H1 (cell line): ENCODE data around the gene PAK6. TPM values are rescaled to one million over a fixed set of nuclear protein-coding genes. Genes with fewer than 3 reads are reported as not detected.

Source experiments
- CTCF ChIA-PET: fragments of 300-600 bp; sonication (Branson Sonifier 250); formaldehyde crosslinking; loops from one replicate; lab custom pipeline; 2021; ENCODE audit not compliant: partially characterized antibody; lab: Charles Lee
- POLR2A ChIA-PET: fragments of 300-600 bp; sonication (Branson Sonifier 250); formaldehyde crosslinking; loops from one replicate; lab custom pipeline; 2021; ENCODE audit warnings: inconsistent platforms; ENCODE audit not compliant: partially characterized antibody; lab: Charles Lee
- DNase-seq, 2 experiments: peaks; one replicate each; pipeline versions ENCODE4 v3.0.0 to v3.0.0-alpha.2; 2010 to 2022; ENCODE audit warnings: low spot score in 2 of 2, low read depth in 1 of 2, mixed read lengths in 1 of 2
- FAIRE-seq: peaks from 2 replicates; lab custom pipeline; 2011; peaks lifted over from hg19 to GRCh38; lab: Jason Lieb, UNC
- H2AFZ ChIP-seq: 2 replicates; pipeline ENCODE4 v1.8.1; 2012; ENCODE audit warnings: low read length, inconsistent platforms
- H2AK5ac ChIP-seq: 2 replicates; pipeline ENCODE4 v1.6.1; 2013; ENCODE audit warnings: low read depth, low read length
- H2BK120ac ChIP-seq: replicated peaks from 2 replicates; pipeline ENCODE3; 2013; ENCODE audit warnings: low read depth, low read length, inconsistent platforms
- H2BK12ac ChIP-seq: 2 replicates; pipeline ENCODE4 v1.6.1; 2013; ENCODE audit warnings: low read depth, low read length
- H2BK15ac ChIP-seq: 2 replicates; pipeline ENCODE4 v1.6.1; 2013; ENCODE audit warnings: low read length
- H2BK20ac ChIP-seq: 2 replicates; pipeline ENCODE4 v1.6.1; 2013; ENCODE audit warnings: low read length
- H2BK5ac ChIP-seq: 2 replicates; pipeline ENCODE4 v1.6.1; 2013; ENCODE audit warnings: low read depth, low read length
- H3K14ac ChIP-seq: 2 replicates; pipeline ENCODE4 v1.6.1; 2013; ENCODE audit warnings: inconsistent platforms; ENCODE audit not compliant: insufficient read length
- H3K18ac ChIP-seq: 2 replicates; pipeline ENCODE4 v1.6.1; 2013; ENCODE audit warnings: low read length; ENCODE audit errors: extremely low read depth
- H3K23ac ChIP-seq: 2 replicates; pipeline ENCODE4 v1.6.1; 2013; ENCODE audit warnings: inconsistent platforms; ENCODE audit not compliant: insufficient read length
- H3K23me2 ChIP-seq: 2 replicates; pipeline ENCODE4 v1.6.1; 2013; ENCODE audit warnings: low read depth, low read length
- H3K27ac ChIP-seq: 2 replicates; pipeline ENCODE4 v1.6.1; 2011; ENCODE audit warnings: low read depth, low read length, inconsistent platforms
- H3K27me3 ChIP-seq, 4 experiments: replicated peaks in 1 of 4; 1 replicate in 1 of 4; 2 replicates in 3 of 4; pipeline versions ENCODE4 v1.6.1 to v1.8.1; 2011 to 2013; ENCODE audit warnings: low read length in 3 of 4, mild to moderate bottlenecking in 3 of 4, inconsistent platforms in 2 of 4, mixed read lengths in 2 of 4, moderate library complexity in 1 of 4; ENCODE audit not compliant: control insufficient read depth in 3 of 4, insufficient read depth in 3 of 4; ENCODE audit errors: extremely low read depth in 1 of 4
- H3K36me3 ChIP-seq, 4 experiments: 2 replicates each; pipeline versions ENCODE4 v1.6.1 to v1.8.1; 2011 to 2013; ENCODE audit warnings: mild to moderate bottlenecking in 4 of 4, low read length in 3 of 4, moderate library complexity in 2 of 4, control low read depth in 1 of 4, inconsistent platforms in 1 of 4; ENCODE audit not compliant: insufficient read depth in 4 of 4, control insufficient read depth in 2 of 4
- H3K4ac ChIP-seq: replicated peaks from 2 replicates; pipeline ENCODE3; 2013; ENCODE audit warnings: low read length, low read depth, mixed read lengths, inconsistent platforms; ENCODE audit not compliant: insufficient read length
- H3K4me1 ChIP-seq, 4 experiments: replicated peaks in 1 of 4; 1 replicate in 1 of 4; 2 replicates in 3 of 4; pipeline versions ENCODE4 v1.6.1 to v1.8.1; 2011 to 2013; ENCODE audit warnings: low read length in 3 of 4, inconsistent platforms in 2 of 4, mixed read lengths in 1 of 4; ENCODE audit not compliant: insufficient read depth in 4 of 4, control insufficient read depth in 3 of 4
- H3K4me2 ChIP-seq, 2 experiments: 2 replicates each; pipeline versions ENCODE4 v1.6.1 to v1.8.1; 2011 to 2013; ENCODE audit warnings: low read depth in 2 of 2, low read length in 2 of 2, control low read depth in 1 of 2, inconsistent platforms in 1 of 2, mild to moderate bottlenecking in 1 of 2; ENCODE audit not compliant: insufficient read depth in 1 of 2
- H3K4me3 ChIP-seq, 4 experiments: fragments of 200-600, 300-600 bp in 1 of 4; sonication (generic), shearing (Covaris generic), sonication (Bioruptor Twin) in 1 of 4; 2 replicates each; pipeline versions ENCODE4 v1.5.1 to v1.8.1; 2011 to 2016; ENCODE audit warnings: low read length in 4 of 4, low read depth in 3 of 4, control low read depth in 2 of 4, inconsistent platforms in 2 of 4, mild to moderate bottlenecking in 2 of 4, mixed read lengths in 1 of 4, moderate library complexity in 1 of 4; ENCODE audit not compliant: insufficient read depth in 2 of 4; ENCODE audit errors: extremely low read depth in 1 of 4
- H3K56ac ChIP-seq: replicated peaks from 2 replicates; pipeline ENCODE3; 2013; ENCODE audit warnings: low read depth, mild to moderate bottlenecking, mixed read lengths, low read length, inconsistent platforms; ENCODE audit not compliant: insufficient read length
- H3K79me1 ChIP-seq: 2 replicates; pipeline ENCODE4 v1.6.1; 2013; ENCODE audit warnings: low read depth, low read length, control low read depth
- H3K79me2 ChIP-seq, 2 experiments: 2 replicates each; pipeline versions ENCODE4 v1.6.1 to v1.8.1; 2012 to 2013; ENCODE audit warnings: low read length in 2 of 2, mild to moderate bottlenecking in 2 of 2, inconsistent platforms in 1 of 2; ENCODE audit not compliant: insufficient read depth in 2 of 2, control insufficient read depth in 1 of 2
- H3K9ac ChIP-seq, 4 experiments: replicated peaks in 1 of 4; 1 replicate in 1 of 4; 2 replicates in 3 of 4; pipeline versions ENCODE4 v1.6.1 to v1.8.1; 2011 to 2013; ENCODE audit warnings: low read depth in 3 of 4, low read length in 3 of 4, control low read depth in 2 of 4, mild to moderate bottlenecking in 2 of 4, moderate library complexity in 2 of 4, inconsistent platforms in 1 of 4; ENCODE audit errors: extremely low read depth in 1 of 4
- H3K9me3 ChIP-seq, 2 experiments: 2 replicates each; pipeline versions ENCODE4 v1.6.1 to v1.8.1; 2012 to 2013; ENCODE audit warnings: mild to moderate bottlenecking in 2 of 2, moderate library complexity in 2 of 2, control low read depth in 1 of 2, inconsistent platforms in 1 of 2, low read depth in 1 of 2, low read length in 1 of 2, mixed read lengths in 1 of 2; ENCODE audit not compliant: insufficient read depth in 2 of 2
- H4K20me1 ChIP-seq, 2 experiments: replicated peaks in 1 of 2; 2 replicates each; pipeline versions ENCODE3 to v1.8.1; 2011 to 2013; ENCODE audit warnings: inconsistent platforms in 2 of 2, low read length in 2 of 2, mild to moderate bottlenecking in 1 of 2; ENCODE audit not compliant: insufficient read depth in 2 of 2, control insufficient read depth in 1 of 2
- H4K5ac ChIP-seq: 2 replicates; pipeline ENCODE4 v1.6.1; 2013; ENCODE audit warnings: low read length, low read depth, mixed read lengths, inconsistent platforms; ENCODE audit not compliant: insufficient read length
- H4K8ac ChIP-seq: 2 replicates; pipeline ENCODE4 v1.8.0; 2013; ENCODE audit warnings: mild to moderate bottlenecking, moderate library complexity, low read length, inconsistent platforms; ENCODE audit not compliant: insufficient read depth; ENCODE audit errors: extremely low read depth
- H4K91ac ChIP-seq: replicated peaks from 2 replicates; pipeline ENCODE3; 2013; ENCODE audit warnings: low read length, mixed read lengths, inconsistent platforms; ENCODE audit not compliant: insufficient read length
- CHD1 ChIP-seq: IDR thresholded peaks from 2 replicates; pipeline ENCODE4 v1.6.1; 2012; ENCODE audit warnings: low read depth, low read length, improper control_type of control experiment
- JUND ChIP-seq: IDR thresholded peaks from 2 replicates; pipeline ENCODE4 v1.6.1; 2011; ENCODE audit warnings: mild to moderate bottlenecking, improper control_type of control experiment, low read length
- KDM1A ChIP-seq: fragments of 200-600, 300-600 bp; sonication (generic); IDR thresholded peaks from 2 replicates; pipeline ENCODE4 v1.7.1; 2016; ENCODE audit warnings: mild to moderate bottlenecking, low read length, borderline replicate concordance
- RAD21 ChIP-seq, 2 experiments: IDR thresholded peaks in 1 of 2; conservative IDR thresholded peaks in 1 of 2; 2 replicates each; pipeline ENCODE4 v1.6.1; 2011; ENCODE audit warnings: low read depth in 2 of 2, low read length in 2 of 2, improper control_type of control experiment in 1 of 2, inconsistent platforms in 1 of 2, mild to moderate bottlenecking in 1 of 2, moderate library complexity in 1 of 2
- RNF2 ChIP-seq: fragments of 200-900, 300-1000 bp; sonication (generic); IDR thresholded peaks from 2 replicates; pipeline ENCODE4 v1.7.1; 2016; ENCODE audit warnings: borderline replicate concordance, low read depth, mild to moderate bottlenecking, antibody characterized with exemption, low read length; ENCODE audit not compliant: poor library complexity, severe bottlenecking; ENCODE audit errors: missing control alignments
- SIRT6 ChIP-seq: IDR thresholded peaks from one replicate; pipeline ENCODE4 v1.7.1; 2012; ENCODE audit warnings: low read length, inconsistent platforms
- SRF ChIP-seq: IDR thresholded peaks from 2 replicates; pipeline ENCODE4 v1.6.1; 2011; ENCODE audit warnings: mild to moderate bottlenecking, low read depth, low read length, moderate library complexity
- WGBS, 2 experiments: shearing (Covaris generic) in 1 of 2; methylation state at CpG; one replicate each; pipeline versions ENCODE4 v1.1.6 to v1.1.7; 2013 to 2015; ENCODE audit warnings: low lambda C conversion rate in 2 of 2, mixed read lengths in 2 of 2, inconsistent platforms in 1 of 2, low coverage in 1 of 2, missing lambda C conversion rate in 1 of 2; ENCODE audit not compliant: insufficient replicate concordance in 2 of 2, insufficient coverage in 1 of 2, insufficient read length in 1 of 2; ENCODE audit errors: extremely low coverage in 1 of 2, missing lambda C conversion rate in 1 of 2; 5-methylcytosine and 5-hydroxymethylcytosine counted together
- polyA plus RNA-seq, 7 experiments: library from polyadenylated mRNA; depleted of rRNA in 3 of 7; stranded (reverse) in 5 of 7; unstranded in 2 of 7; fragments of >200 nt in 5 of 7; fragments of 200-250 nt in 2 of 7; gene quantifications; 1 replicate in 5 of 7; 2 replicates in 1 of 7; 4 replicates in 1 of 7; pipeline versions ENCODE4 v1.2.1 to v1.2.3, GENCODE V29; 2011 to 2013; ENCODE audit warnings: missing spikeins in 2 of 7, mixed read lengths in 2 of 7
- total RNA-seq: library from RNA; stranded (reverse); fragmentation: NEBNext Ultra II Directional; extraction: Animal tissue kit (Norgen Biotek cat#: 25700); gene quantifications from 2 replicates; pipeline ENCODE4 v1.2.1, GENCODE V29; 2021

Gene PAK6
- total and polyA plus RNA-seq, 2 of the 8 experiments (the other 6 are each of a cell fraction or from before 2014, with no cell fraction given), result 6.9 to 9.4 TPM

DNA sequence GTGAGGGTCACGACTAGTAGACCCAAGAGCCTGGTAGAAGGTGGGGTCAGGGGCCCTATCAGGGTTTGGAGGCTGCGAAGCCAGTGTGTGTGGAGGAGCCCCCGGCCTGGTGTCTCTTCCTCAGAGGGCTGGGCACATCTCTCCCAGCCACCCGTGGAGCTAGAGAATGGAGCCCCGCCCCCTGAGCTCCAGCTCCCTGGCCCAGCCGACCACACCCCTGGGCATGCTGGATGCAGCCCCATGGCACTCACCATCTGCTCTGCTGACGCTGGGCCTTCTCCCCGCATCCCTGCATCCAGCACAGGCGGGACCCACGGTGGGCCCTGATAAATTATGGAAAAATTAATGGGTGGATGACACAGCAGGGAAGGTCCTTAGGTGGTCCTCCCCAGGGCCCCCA, 26.5 kb downstream of the PAK6 start:
- no peak overlapping the region for H2BK15ac ChIP-seq
- no peaks in the 10 kb centered on the region for H3K79me1 ChIP-seq
- no peaks in the 10 kb centered on the region for H3K27me3 ChIP-seq
- H2BK12ac ChIP-seq, result no peak overlapping the region
- ChIA-PET POLR2A (interaction anchor here (1.2 to 2.5 kb wide), 4 partner anchors 12 to 35 kb away, joined by 4 to 9 read pairs (median 4); partner anchors contain the start of gene PAK6), CTCF (interaction anchor here (1.2 to 46.3 kb wide), 5 partner anchors 2 to 73 kb away, joined by 4 to 1340 read pairs (median 538); partner anchors contain the start of gene PAK6)
- no peak overlapping the region for H3K27ac ChIP-seq
- H3K23ac ChIP-seq, result no peak overlapping the region
- DNase-seq (no peak), FAIRE-seq (no peak)
- H4K5ac ChIP-seq, result no peak overlapping the region
- peaks cover 0 to 6% (median 0%) of the 10 kb centered on the region in 4 experiments; a peak in 2 of 8 replicates for H3K36me3 ChIP-seq
- no peak overlapping the region for H2AFZ ChIP-seq
- no peaks in the 10 kb centered on the region for H3K23me2 ChIP-seq
- no peak overlapping the region for H3K14ac ChIP-seq
- H2BK120ac ChIP-seq, result no peak overlapping the region
- H2BK5ac ChIP-seq, result no peak overlapping the region
- no peak overlapping the region for H4K91ac ChIP-seq
- H4K20me1 ChIP-seq, result no peaks in the 10 kb centered on the region
- no peak overlapping the region for H3K4me2 ChIP-seq
- no peak overlapping the region for H3K4me3 ChIP-seq
- no peak overlapping the region for H3K4ac ChIP-seq
- H2AK5ac ChIP-seq, result no peak overlapping the region
- peaks cover 0 to 4% (median under 1%) of the 10 kb centered on the region in 4 experiments; a peak in 4 of 7 replicates for H3K4me1 ChIP-seq
- 86% methylated on average over 10 of the region's 10 CpGs; no CpG with 5 or more reads in 1 of the 2 experiments for WGBS, 2 experiments
- no peak overlapping the region for H4K8ac ChIP-seq
- TF ChIP-seq SIRT6 (no peak), RNF2 (no peak), SRF (no peak), JUND (no peak), KDM1A (no peak), RAD21 (IDR thresholded peaks at IDR 0.05 in 1 of 2, conservative IDR thresholded peaks at IDR 0.05 in 1 of 2; ENCODE audit: low read depth in 2 of 2, low read length in 2 of 2) (no peak), CHD1 (no peak)
- no peaks in the 10 kb centered on the region for H3K9me3 ChIP-seq
- H3K79me2 ChIP-seq, result no peaks in the 10 kb centered on the region
- H3K9ac ChIP-seq, result no peak overlapping the region
- H3K18ac ChIP-seq, result no peak overlapping the region
- H2BK20ac ChIP-seq, result no peak overlapping the region
- no peak overlapping the region for H3K56ac ChIP-seq
